Transverse colon (tissue), 4 donors: ENCODE results near the gene UBASH3A.

Experiments
- CTCF ChIP-seq, 5 experiments: fragments of 200-600 bp in 3 of 5; fragments of 450-650 bp in 2 of 5; sonication (generic) in 3 of 5; IDR thresholded peaks; 1 replicate in 2 of 5; 2 replicates in 3 of 5; pipeline ENCODE4 v1.5.1; 2016 to 2017; ENCODE audit warnings: antibody characterized with exemption in 5 of 5, inconsistent platforms in 3 of 5, mild to moderate bottlenecking in 2 of 5, moderate library complexity in 1 of 5
- EP300 ChIP-seq: sonication (generic); formaldehyde crosslinking; IDR thresholded peaks from one replicate; pipeline ENCODE4 v1.6.1; 2017; ENCODE audit warnings: antibody characterized with exemption, low read depth
- POLR2A ChIP-seq: fragments of 450-650 bp; IDR thresholded peaks from one replicate; pipeline ENCODE4 v1.6.1; 2016; ENCODE audit warnings: antibody characterized with exemption, mild to moderate bottlenecking, moderate library complexity
- POLR2AphosphoS5 ChIP-seq, 3 donors: sonication (generic); formaldehyde crosslinking; IDR thresholded peaks; one replicate each; pipeline ENCODE4 v1.6.1; 2016; ENCODE audit warnings: antibody characterized with exemption in 3 of 3

- TF ChIP-seq POLR2A = no peak
- TF ChIP-seq CTCF (IDR thresholded peaks at IDR 0.05) = no peak
- no peak for TF ChIP-seq POLR2AphosphoS5 (IDR thresholded peaks at IDR 0.05)
- TF ChIP-seq EP300 = no peak
Observed at GRCh38 chr21:42466700-42467099, 63.0 kb downstream of the UBASH3A start.
